GM21723 (cell line): ENCODE results near the gene PSMB2.

Experiments
- ATAC-seq: cut with Tn5 transposase; IDR thresholded peaks from one replicate; pipeline ENCODE4 v1.9.1; 2021; ENCODE audit warnings: mild to moderate bottlenecking, moderate library complexity; ENCODE audit not compliant: unreplicated experiment

The PSMB2 gene

GRCh38 chr1:35557611-35558373, 83.5 kb downstream of the PSMB2 start, which contains the start of gene NCDN:
NCDN (plus strand) TSS chr1:35557799; CDS start chr1:35558191, 392 bp downstream.
- peak; percentile 82 for ATAC-seq

- ATAC-seq, result peak; percentile 79
Measured at GRCh38 chr1:35557118-35557610, 84.2 kb downstream of the PSMB2 start, which contains the start of gene KIAA0319L. KIAA0319L (minus strand) TSS chr1:35557403; CDS start chr1:35554491, 2,912 bp downstream.

DNA sequence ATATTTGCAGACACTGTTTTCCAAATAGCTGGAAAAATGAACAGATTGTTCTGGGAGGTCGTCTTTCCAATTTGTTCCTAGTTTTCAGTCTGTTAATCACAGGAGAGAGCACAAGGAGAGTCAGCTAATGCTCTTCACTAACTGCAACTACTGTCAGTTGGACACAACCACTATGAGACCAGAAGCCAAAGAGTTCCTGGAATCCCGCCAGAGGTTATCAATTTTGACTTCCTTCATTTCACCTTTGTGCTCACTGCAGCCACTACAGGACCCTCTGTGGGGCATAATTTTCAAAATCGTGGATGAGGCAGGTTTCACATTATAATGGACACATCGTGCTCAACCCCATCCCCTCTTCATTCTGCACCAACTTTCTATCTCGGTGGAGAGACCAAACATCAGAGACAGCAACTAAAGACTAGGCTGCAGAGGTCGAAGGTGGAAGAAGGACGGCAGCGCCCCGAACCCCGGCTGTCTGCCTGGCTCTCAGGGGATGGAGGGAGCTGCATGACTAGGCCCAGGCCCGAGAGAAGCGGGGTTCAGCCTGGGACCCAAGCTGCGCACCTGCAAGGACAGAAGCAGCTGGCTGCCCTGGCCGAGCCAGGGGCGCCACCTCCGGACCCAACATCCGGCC, 84.7 kb downstream of the PSMB2 start:
- no peak for ATAC-seq

- ATAC-seq, result no peak
Measured at GRCh38 chr1:35555601-35556477, 85.5 kb downstream of the PSMB2 start.

- no peak for ATAC-seq
Measured at GRCh38 chr1:35555212-35555584, 86.1 kb downstream of the PSMB2 start.

GRCh38 chr1:35554266-35555211, 86.8 kb downstream of the PSMB2 start:
- no peak for ATAC-seq

DNA sequence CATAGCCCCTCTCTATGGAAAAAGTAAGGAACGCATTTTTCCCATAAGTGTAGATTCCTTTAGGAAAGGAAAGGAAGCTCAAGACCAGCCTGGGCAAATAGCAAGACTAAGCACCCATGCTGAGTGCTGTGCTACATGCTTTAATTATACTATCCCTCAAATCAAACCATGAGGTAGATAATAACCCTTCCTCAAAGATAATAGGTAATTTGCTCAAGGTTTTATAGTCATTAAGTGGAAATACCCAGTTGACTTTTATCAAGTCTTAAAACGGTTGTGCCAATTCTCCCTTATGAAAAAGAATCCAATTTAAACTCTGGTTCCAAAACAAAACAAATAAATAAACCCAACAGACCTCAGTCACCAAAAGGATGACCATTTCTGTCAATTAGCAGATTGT, 87.5 kb downstream of the PSMB2 start:
- ATAC-seq, result no peak
